Endothelial cell of umbilical vein (primary cell): Measurements from ENCODE around the gene KLF5.

Experiments
- EZH2 ChIP-seq: IDR thresholded peaks from 2 replicates; pipeline ENCODE4 v1.6.1; 2012; ENCODE audit warnings: borderline replicate concordance, low read depth, mild to moderate bottlenecking, moderate library complexity, low read length, inconsistent platforms; ENCODE audit not compliant: severe bottlenecking
- FOS ChIP-seq: IDR thresholded peaks from 2 replicates; pipeline ENCODE4 v1.6.1; 2011; ENCODE audit warnings: mild to moderate bottlenecking, low read length, moderate library complexity, borderline replicate concordance; ENCODE audit not compliant: insufficient read depth
- GATA2 ChIP-seq: IDR thresholded peaks from 2 replicates; pipeline ENCODE4 v1.7.0; 2011; ENCODE audit warnings: low read depth, mild to moderate bottlenecking, moderate library complexity, mixed read lengths, low read length; ENCODE audit not compliant: insufficient read length, insufficient read depth
- JUN ChIP-seq: IDR thresholded peaks from 2 replicates; pipeline ENCODE4 v1.6.1; 2011; ENCODE audit warnings: borderline replicate concordance, low read depth; ENCODE audit not compliant: insufficient read length, insufficient read depth
- MYC ChIP-seq: IDR thresholded peaks from one replicate; pipeline ENCODE4 v1.6.1; 2011; ENCODE audit warnings: mild to moderate bottlenecking, low read depth, low read length
- POLR2A ChIP-seq: IDR thresholded peaks from 2 replicates; pipeline ENCODE4 v1.6.1; 2012; ENCODE audit warnings: low read depth, mild to moderate bottlenecking, control low read depth, low read length
- POLR2AphosphoS5 ChIP-seq: IDR thresholded peaks from 2 replicates; pipeline ENCODE4 v1.6.1; 2012; ENCODE audit warnings: low read depth, mild to moderate bottlenecking, control low read depth, low read length, moderate library complexity; ENCODE audit not compliant: insufficient read depth
- TF ChIP-seq, protein P1 (sequence below), 2 donors: IDR thresholded peaks; 1 replicate in 1 of 2; 2 replicates in 1 of 2; pipeline ENCODE4 v1.5.1; 2011; ENCODE audit warnings: low read length in 2 of 2, mild to moderate bottlenecking in 2 of 2, moderate library complexity in 2 of 2, control low read depth in 1 of 2, inconsistent platforms in 1 of 2, low read depth in 1 of 2; ENCODE audit not compliant: insufficient read depth in 1 of 2; ENCODE audit errors: extremely low read depth in 1 of 2
- TF ChIP-seq, protein P2 (sequence below): IDR thresholded peaks from 2 replicates; pipeline ENCODE4 v1.6.1; 2011; ENCODE audit not compliant: insufficient read depth, insufficient read length

DNA sequence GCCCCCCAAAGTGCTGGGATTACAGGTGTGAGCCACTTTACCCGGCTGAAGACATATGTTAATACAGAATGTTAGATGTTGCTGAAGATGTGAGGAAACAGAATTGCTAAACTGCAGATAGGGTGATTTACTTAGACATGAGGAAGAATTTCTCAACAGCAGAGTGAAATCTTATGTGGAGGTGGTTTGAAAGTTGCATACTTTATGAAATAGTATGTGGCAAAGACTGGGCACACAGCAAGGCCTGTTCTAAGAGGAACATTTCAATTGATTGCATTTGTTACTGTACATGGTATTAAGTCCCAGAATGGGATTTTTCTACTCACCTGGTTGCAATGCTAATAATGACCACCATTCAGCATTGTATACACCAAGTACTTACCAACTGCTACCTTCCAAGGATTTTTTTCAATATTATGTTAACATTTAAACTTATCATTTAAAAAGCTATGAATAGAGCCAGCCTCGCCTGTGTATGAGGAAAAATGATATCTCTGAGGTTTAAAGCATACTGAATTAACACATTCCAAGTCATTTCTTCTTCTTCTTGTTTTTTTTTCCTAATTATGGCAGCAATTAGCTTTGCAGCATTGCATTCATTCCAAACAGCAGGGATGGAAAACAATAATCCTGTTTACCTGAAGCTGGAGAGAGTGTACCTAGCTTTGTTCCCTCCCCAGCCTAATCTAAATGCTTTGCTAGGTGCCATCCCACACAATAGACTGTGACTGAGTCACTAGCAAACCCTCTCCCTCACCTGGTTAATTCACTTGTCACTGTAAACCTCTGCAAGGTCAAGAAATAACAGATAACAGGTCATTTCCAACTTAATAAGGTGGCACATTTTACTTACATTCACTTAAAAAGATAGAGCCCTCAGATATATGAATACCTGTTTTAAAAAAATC, 19.4 kb upstream of the KLF5 start:
- TF ChIP-seq, protein P1, sequence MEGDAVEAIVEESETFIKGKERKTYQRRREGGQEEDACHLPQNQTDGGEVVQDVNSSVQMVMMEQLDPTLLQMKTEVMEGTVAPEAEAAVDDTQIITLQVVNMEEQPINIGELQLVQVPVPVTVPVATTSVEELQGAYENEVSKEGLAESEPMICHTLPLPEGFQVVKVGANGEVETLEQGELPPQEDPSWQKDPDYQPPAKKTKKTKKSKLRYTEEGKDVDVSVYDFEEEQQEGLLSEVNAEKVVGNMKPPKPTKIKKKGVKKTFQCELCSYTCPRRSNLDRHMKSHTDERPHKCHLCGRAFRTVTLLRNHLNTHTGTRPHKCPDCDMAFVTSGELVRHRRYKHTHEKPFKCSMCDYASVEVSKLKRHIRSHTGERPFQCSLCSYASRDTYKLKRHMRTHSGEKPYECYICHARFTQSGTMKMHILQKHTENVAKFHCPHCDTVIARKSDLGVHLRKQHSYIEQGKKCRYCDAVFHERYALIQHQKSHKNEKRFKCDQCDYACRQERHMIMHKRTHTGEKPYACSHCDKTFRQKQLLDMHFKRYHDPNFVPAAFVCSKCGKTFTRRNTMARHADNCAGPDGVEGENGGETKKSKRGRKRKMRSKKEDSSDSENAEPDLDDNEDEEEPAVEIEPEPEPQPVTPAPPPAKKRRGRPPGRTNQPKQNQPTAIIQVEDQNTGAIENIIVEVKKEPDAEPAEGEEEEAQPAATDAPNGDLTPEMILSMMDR (IDR thresholded peaks at IDR 0.05; ENCODE audit: extremely low read depth in 1 of 2, insufficient read depth in 1 of 2, low read depth in 1 of 2, low read length in 2 of 2): no peak
- no peak for TF ChIP-seq FOS
- no peak for TF ChIP-seq JUN
- no peak for TF ChIP-seq EZH2
- TF ChIP-seq POLR2A: no peak
- no peak for TF ChIP-seq GATA2
- TF ChIP-seq POLR2AphosphoS5: no peak
- TF ChIP-seq, protein P2, sequence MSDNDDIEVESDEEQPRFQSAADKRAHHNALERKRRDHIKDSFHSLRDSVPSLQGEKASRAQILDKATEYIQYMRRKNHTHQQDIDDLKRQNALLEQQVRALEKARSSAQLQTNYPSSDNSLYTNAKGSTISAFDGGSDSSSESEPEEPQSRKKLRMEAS: no peak
- TF ChIP-seq MYC: no peak
